Upper lobe of left lung (tissue), 4 donors: Measurements from ENCODE around the gene M6PR.

Experiments
- EP300 ChIP-seq, 4 donors: sonication (generic); formaldehyde crosslinking; IDR thresholded peaks; one replicate each; pipeline ENCODE4 v1.5.1; 2017; ENCODE audit warnings: antibody characterized with exemption in 4 of 4, control low read depth in 2 of 4
- POLR2A ChIP-seq, 4 donors: fragments of 450-650 bp; IDR thresholded peaks; one replicate each; pipeline ENCODE4 v1.5.1; 2016 to 2017; ENCODE audit warnings: antibody characterized with exemption in 4 of 4, mild to moderate bottlenecking in 2 of 4
- POLR2AphosphoS5 ChIP-seq, 2 donors: sonication (generic); formaldehyde crosslinking; IDR thresholded peaks; one replicate each; pipeline ENCODE4 v1.5.1; 2017; ENCODE audit warnings: antibody characterized with exemption in 2 of 2
- TF ChIP-seq, protein P1 (sequence below), 6 experiments: fragments of 450-650 bp in 4 of 6; fragments of 200-600 bp in 2 of 6; sonication (generic) in 2 of 6; IDR thresholded peaks; one replicate each; pipeline ENCODE4 v1.5.1; 2016 to 2019; ENCODE audit warnings: antibody characterized with exemption in 6 of 6

DNA sequence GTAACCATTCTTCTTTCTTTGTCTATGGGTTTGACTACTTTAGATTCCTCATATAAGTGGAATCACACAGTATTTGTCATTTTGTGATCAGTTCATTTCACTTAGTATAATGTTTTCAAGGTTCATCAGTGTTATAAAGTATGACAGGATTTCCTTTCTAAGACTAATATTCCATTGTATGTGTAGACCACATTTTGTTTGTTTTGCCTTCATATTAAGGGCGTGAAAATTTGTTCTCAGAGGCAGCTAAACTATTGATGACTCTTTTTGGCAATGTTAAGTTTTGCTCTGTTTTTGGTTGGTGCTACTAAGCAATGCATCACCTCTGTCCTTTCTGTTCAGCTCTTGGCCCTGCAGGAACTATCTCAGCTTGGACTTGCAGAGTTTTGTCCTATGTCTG is 38.2 kb upstream of the M6PR start:
- no peak for TF ChIP-seq POLR2AphosphoS5 (IDR thresholded peaks at IDR 0.05)
- TF ChIP-seq, protein P1, sequence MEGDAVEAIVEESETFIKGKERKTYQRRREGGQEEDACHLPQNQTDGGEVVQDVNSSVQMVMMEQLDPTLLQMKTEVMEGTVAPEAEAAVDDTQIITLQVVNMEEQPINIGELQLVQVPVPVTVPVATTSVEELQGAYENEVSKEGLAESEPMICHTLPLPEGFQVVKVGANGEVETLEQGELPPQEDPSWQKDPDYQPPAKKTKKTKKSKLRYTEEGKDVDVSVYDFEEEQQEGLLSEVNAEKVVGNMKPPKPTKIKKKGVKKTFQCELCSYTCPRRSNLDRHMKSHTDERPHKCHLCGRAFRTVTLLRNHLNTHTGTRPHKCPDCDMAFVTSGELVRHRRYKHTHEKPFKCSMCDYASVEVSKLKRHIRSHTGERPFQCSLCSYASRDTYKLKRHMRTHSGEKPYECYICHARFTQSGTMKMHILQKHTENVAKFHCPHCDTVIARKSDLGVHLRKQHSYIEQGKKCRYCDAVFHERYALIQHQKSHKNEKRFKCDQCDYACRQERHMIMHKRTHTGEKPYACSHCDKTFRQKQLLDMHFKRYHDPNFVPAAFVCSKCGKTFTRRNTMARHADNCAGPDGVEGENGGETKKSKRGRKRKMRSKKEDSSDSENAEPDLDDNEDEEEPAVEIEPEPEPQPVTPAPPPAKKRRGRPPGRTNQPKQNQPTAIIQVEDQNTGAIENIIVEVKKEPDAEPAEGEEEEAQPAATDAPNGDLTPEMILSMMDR (IDR thresholded peaks at IDR 0.05): no peak
- TF ChIP-seq POLR2A (IDR thresholded peaks at IDR 0.05): no peak
- TF ChIP-seq EP300 (IDR thresholded peaks at IDR 0.05): no peak
